H9 (cell line): ENCODE data around the gene EFCAB6. TPM values are rescaled to one million over a fixed set of nuclear protein-coding genes. Genes with fewer than 3 reads are reported as not detected.

Experiments
- DNase-seq: peaks from one replicate; pipeline ENCODE4 v3.0.0-alpha.2; 2017
- H2AFZ ChIP-seq: one replicate; pipeline ENCODE4 v1.6.1; 2013; ENCODE audit warnings: mild to moderate bottlenecking, low read length, control low read depth, moderate library complexity
- H2AK5ac ChIP-seq: 2 replicates; pipeline ENCODE4 v1.6.1; 2013; ENCODE audit warnings: low read length, control low read depth, mixed read lengths; ENCODE audit not compliant: insufficient read length
- H2BK120ac ChIP-seq: one replicate; pipeline ENCODE4 v1.6.1; 2013; ENCODE audit warnings: low read depth, mild to moderate bottlenecking, low read length, control low read depth, inconsistent platforms; ENCODE audit not compliant: poor library complexity, severe bottlenecking
- H2BK12ac ChIP-seq: 2 replicates; pipeline ENCODE4 v1.6.1; 2013; ENCODE audit warnings: low read length, control low read depth, mixed read lengths, low read depth; ENCODE audit not compliant: insufficient read length
- H2BK15ac ChIP-seq: 2 replicates; pipeline ENCODE4 v1.6.1; 2013; ENCODE audit warnings: low read depth, low read length, control low read depth
- H2BK20ac ChIP-seq: one replicate; pipeline ENCODE4 v1.6.1; 2013; ENCODE audit warnings: low read depth, mild to moderate bottlenecking, low read length, control low read depth, inconsistent platforms; ENCODE audit not compliant: poor library complexity, severe bottlenecking
- H2BK5ac ChIP-seq: 2 replicates; pipeline ENCODE4 v1.6.1; 2013; ENCODE audit warnings: low read length, control low read depth, mixed read lengths; ENCODE audit not compliant: insufficient read length
- H3K14ac ChIP-seq: 2 replicates; pipeline ENCODE4 v1.6.1; 2013; ENCODE audit warnings: low read length, control low read depth; ENCODE audit not compliant: insufficient read depth
- H3K18ac ChIP-seq: 2 replicates; pipeline ENCODE4 v1.6.1; 2013; ENCODE audit warnings: low read depth, mild to moderate bottlenecking, mixed read lengths, low read length, control low read depth; ENCODE audit not compliant: insufficient read length
- H3K23ac ChIP-seq: 2 replicates; pipeline ENCODE4 v1.6.1; 2013; ENCODE audit warnings: low read length, control low read depth, mixed read lengths, low read depth; ENCODE audit not compliant: insufficient read length
- H3K23me2 ChIP-seq: 2 replicates; pipeline ENCODE4 v1.6.1; 2013; ENCODE audit warnings: low read depth, mild to moderate bottlenecking, mixed read lengths, low read length, control low read depth; ENCODE audit not compliant: insufficient read length, poor library complexity, severe bottlenecking
- H3K27ac ChIP-seq: 2 replicates; pipeline ENCODE4 v1.5.1; 2013; ENCODE audit warnings: low read length, control low read depth, mixed read lengths, low read depth; ENCODE audit not compliant: insufficient read length
- H3K27me3 ChIP-seq: 2 replicates; pipeline ENCODE4 v1.6.1; 2013; ENCODE audit warnings: low read length, control low read depth, inconsistent platforms; ENCODE audit not compliant: insufficient read depth
- H3K4ac ChIP-seq: 2 replicates; pipeline ENCODE4 v1.6.1; 2013; ENCODE audit warnings: low read depth, mild to moderate bottlenecking, control low read depth, inconsistent platforms, low read length, moderate library complexity
- H3K4me1 ChIP-seq: 2 replicates; pipeline ENCODE4 v1.6.1; 2013; ENCODE audit warnings: low read length, control low read depth, inconsistent platforms; ENCODE audit not compliant: insufficient read depth
- H3K4me2 ChIP-seq: 2 replicates; pipeline ENCODE4 v1.6.1; 2013; ENCODE audit warnings: low read length, control low read depth, mixed read lengths; ENCODE audit not compliant: insufficient read length, insufficient read depth
- H3K56ac ChIP-seq: 2 replicates; pipeline ENCODE4 v1.6.1; 2013; ENCODE audit warnings: low read depth, mild to moderate bottlenecking, mixed read lengths, low read length, control low read depth; ENCODE audit not compliant: insufficient read length
- H3K79me1 ChIP-seq: 2 replicates; pipeline ENCODE4 v1.6.1; 2013; ENCODE audit warnings: low read depth, mild to moderate bottlenecking, moderate library complexity, low read length, control low read depth, inconsistent platforms; ENCODE audit not compliant: insufficient read depth, poor library complexity, severe bottlenecking
- H3K79me2 ChIP-seq: 2 replicates; pipeline ENCODE4 v1.6.1; 2013; ENCODE audit warnings: low read length, control low read depth, inconsistent platforms; ENCODE audit not compliant: insufficient read depth
- H3K9ac ChIP-seq: 2 replicates; pipeline ENCODE4 v1.6.1; 2013; ENCODE audit warnings: low read length, control low read depth, mixed read lengths; ENCODE audit not compliant: insufficient read length; ENCODE audit errors: extremely low read depth
- H3K9me3 ChIP-seq: one replicate; pipeline ENCODE4 v1.6.1; 2013; ENCODE audit warnings: low read depth, low read length, inconsistent platforms; ENCODE audit not compliant: control insufficient read depth
- H3T11ph ChIP-seq: one replicate; pipeline ENCODE4 v1.6.1; 2013; ENCODE audit warnings: mild to moderate bottlenecking, low read length, control low read depth, inconsistent platforms
- H4K20me1 ChIP-seq: one replicate; pipeline ENCODE4 v1.6.1; 2013; ENCODE audit not compliant: control insufficient read depth, insufficient read length, insufficient read depth
- H4K5ac ChIP-seq: 2 replicates; pipeline ENCODE4 v1.6.1; 2013; ENCODE audit warnings: low read depth, mild to moderate bottlenecking, mixed read lengths, low read length, control low read depth; ENCODE audit not compliant: insufficient read length
- H4K8ac ChIP-seq: replicated peaks from 2 replicates; pipeline ENCODE4 v1.6.1; 2013; ENCODE audit warnings: low read length, control low read depth, mixed read lengths, low read depth; ENCODE audit not compliant: insufficient read length
- H4K91ac ChIP-seq: 2 replicates; pipeline ENCODE4 v1.6.1; 2013; ENCODE audit warnings: low read depth, mild to moderate bottlenecking, moderate library complexity, mixed read lengths, low read length, control low read depth; ENCODE audit not compliant: insufficient read length
- H3K27ac Mint-ChIP-seq, 3 experiments: 2 replicates in 2 of 3; 3 replicates in 1 of 3; pipeline ENCODE4 v1.8.0; 2020 to 2021; ENCODE audit warnings: mixed read lengths in 3 of 3, mild to moderate bottlenecking in 1 of 3, moderate library complexity in 1 of 3
- H3K27me3 Mint-ChIP-seq: 2 replicates; pipeline ENCODE4 v1.8.0; 2021; ENCODE audit warnings: low read depth, mild to moderate bottlenecking, moderate library complexity, mixed read lengths
- H3K36me3 Mint-ChIP-seq, 3 experiments: 2 replicates in 2 of 3; 3 replicates in 1 of 3; pipeline ENCODE4 v1.8.0; 2020 to 2021; ENCODE audit warnings: low read depth in 3 of 3, mixed read lengths in 3 of 3; ENCODE audit not compliant: insufficient read depth in 1 of 3
- H3K4me1 Mint-ChIP-seq, 2 experiments: 2 replicates each; pipeline ENCODE4 v1.8.0; 2020; ENCODE audit warnings: mixed read lengths in 2 of 2
- H3K4me3 Mint-ChIP-seq, 2 experiments: 2 replicates in 1 of 2; 3 replicates in 1 of 2; pipeline ENCODE4 v1.8.0; 2020 to 2021; ENCODE audit warnings: mild to moderate bottlenecking in 2 of 2, mixed read lengths in 2 of 2, moderate library complexity in 1 of 2
- H3K9me3 Mint-ChIP-seq, 2 experiments: 2 replicates in 1 of 2; 3 replicates in 1 of 2; pipeline ENCODE4 v1.8.0; 2020; ENCODE audit warnings: mild to moderate bottlenecking in 2 of 2, mixed read lengths in 2 of 2, moderate library complexity in 1 of 2
- WGBS: extraction: QIAGEN DNeasy Blood & Tissue Kit; methylation state at CpG from one replicate; pipeline ENCODE4 v1.1.7; 2013; ENCODE audit warnings: missing lambda C conversion rate, low lambda C conversion rate, mixed read lengths; ENCODE audit not compliant: insufficient read length; ENCODE audit errors: extremely low coverage; 5-methylcytosine and 5-hydroxymethylcytosine counted together
- total RNA-seq: library from RNA; stranded (reverse); gene quantifications from 2 replicates; pipeline ENCODE4 v1.2.1, GENCODE V29; 2021
- TF ChIP-seq, protein P1 (sequence below): fragments of 200-600 bp; sonication (generic); conservative IDR thresholded peaks from 3 replicates; pipeline ENCODE4 v1.8.0; 2021; ENCODE audit warnings: antibody characterized with exemption, mild to moderate bottlenecking

EFCAB6 gene
- total RNA-seq, 1 experiment from 2014 or later: 0.31 TPM

- H3K4me2 ChIP-seq: no peak overlapping the region
- no peak overlapping the region for H2AK5ac ChIP-seq
- no peak overlapping the region for H2BK12ac ChIP-seq
- no peak overlapping the region for H2BK5ac ChIP-seq
- peaks cover 4% of the 10 kb centered on the region for H3K79me1 ChIP-seq
- H4K20me1 ChIP-seq: no peaks in the 10 kb centered on the region
- no peak for DNase-seq
- no peak overlapping the region for H3K27ac ChIP-seq
- H3K4ac ChIP-seq: no peak overlapping the region
- no CpG with 5 or more reads among the region's 11 CpGs for WGBS
- no peak overlapping the region for H2BK120ac ChIP-seq
- no peak overlapping the region for H4K5ac ChIP-seq
- H4K8ac ChIP-seq: no peak overlapping the region
- H4K91ac ChIP-seq: no peak overlapping the region
- Mint-ChIP-seq H3K27me3 (peaks cover 2% of the 10 kb centered on the region; the same call in 1 of the 2 replicates), H3K27ac (peak overlapping the region in 2 of 3 experiments; percentile 19 to 92; a peak in 3 of 7 replicates), H3K9me3 (no peaks in the 10 kb centered on the region), H3K4me3 (no peak overlapping the region), H3K36me3 (peaks cover 1 to 14% (median 3%) of the 10 kb centered on the region in 3 experiments; a peak in 4 of 7 replicates), H3K4me1 (peaks cover 48 to 50% of the 10 kb centered on the region in 2 experiments)
- no peak overlapping the region for H3T11ph ChIP-seq
- H3K9ac ChIP-seq: no peak overlapping the region
- H2AFZ ChIP-seq: no peak overlapping the region
- H2BK15ac ChIP-seq: no peak overlapping the region
- H3K9me3 ChIP-seq: no peaks in the 10 kb centered on the region
- no peak overlapping the region for H3K56ac ChIP-seq
- peaks cover 8% of the 10 kb centered on the region; the same call in 1 of the 2 replicates for H3K79me2 ChIP-seq
- TF ChIP-seq, protein P1, sequence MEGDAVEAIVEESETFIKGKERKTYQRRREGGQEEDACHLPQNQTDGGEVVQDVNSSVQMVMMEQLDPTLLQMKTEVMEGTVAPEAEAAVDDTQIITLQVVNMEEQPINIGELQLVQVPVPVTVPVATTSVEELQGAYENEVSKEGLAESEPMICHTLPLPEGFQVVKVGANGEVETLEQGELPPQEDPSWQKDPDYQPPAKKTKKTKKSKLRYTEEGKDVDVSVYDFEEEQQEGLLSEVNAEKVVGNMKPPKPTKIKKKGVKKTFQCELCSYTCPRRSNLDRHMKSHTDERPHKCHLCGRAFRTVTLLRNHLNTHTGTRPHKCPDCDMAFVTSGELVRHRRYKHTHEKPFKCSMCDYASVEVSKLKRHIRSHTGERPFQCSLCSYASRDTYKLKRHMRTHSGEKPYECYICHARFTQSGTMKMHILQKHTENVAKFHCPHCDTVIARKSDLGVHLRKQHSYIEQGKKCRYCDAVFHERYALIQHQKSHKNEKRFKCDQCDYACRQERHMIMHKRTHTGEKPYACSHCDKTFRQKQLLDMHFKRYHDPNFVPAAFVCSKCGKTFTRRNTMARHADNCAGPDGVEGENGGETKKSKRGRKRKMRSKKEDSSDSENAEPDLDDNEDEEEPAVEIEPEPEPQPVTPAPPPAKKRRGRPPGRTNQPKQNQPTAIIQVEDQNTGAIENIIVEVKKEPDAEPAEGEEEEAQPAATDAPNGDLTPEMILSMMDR: no peak
- H2BK20ac ChIP-seq: no peak overlapping the region
- H3K18ac ChIP-seq: no peak overlapping the region
- H3K23ac ChIP-seq: no peak overlapping the region
- H3K4me1 ChIP-seq: no peaks in the 10 kb centered on the region
- H3K27me3 ChIP-seq: no peaks in the 10 kb centered on the region
- no peaks in the 10 kb centered on the region for H3K23me2 ChIP-seq
- H3K14ac ChIP-seq: no peak overlapping the region
Measured at GRCh38 chr22:43846966-43847365, 34.9 kb upstream of the EFCAB6 start.
